ENCODE data around the gene WNT7B.

WNT7B gene

GRCh38 chr22:45911601-45912271 is 65.2 kb downstream of the WNT7B start:
- H3K4me1 ChIP-seq (ENCODE audit: low read length): no peaks in the 10 kb centered on the region
- no peaks in the 10 kb centered on the region for H3K9me3 ChIP-seq (replicated peaks; ENCODE audit: insufficient read depth, low read length)
- no peak overlapping the region for H2AFZ ChIP-seq (ENCODE audit: low read length)
- no peak overlapping the region for H3K4me3 ChIP-seq (ENCODE audit: low read length)
- no peak overlapping the region for H3K27ac ChIP-seq (ENCODE audit: low read length)
- no peaks in the 10 kb centered on the region for H3K9me2 ChIP-seq (replicated peaks; ENCODE audit: insufficient read depth, low read length)
- H3K79me2 ChIP-seq (ENCODE audit: low read length): no peaks in the 10 kb centered on the region
- H4K20me1 ChIP-seq (ENCODE audit: insufficient read depth, low read length): no peaks in the 10 kb centered on the region
- H3K27me3 ChIP-seq (replicated peaks; ENCODE audit: insufficient read depth, low read length): peaks cover 93% of the 10 kb centered on the region
- TF ChIP-seq CTCF (IDR thresholded peaks at IDR 0.05; ENCODE audit: low read length) (no peak), EZH2phosphoT487 (IDR thresholded peaks at IDR 0.05; ENCODE audit: low read length) (no peak), EZH2 (optimal IDR thresholded peaks at IDR 0.05; ENCODE audit: low read depth, low read length) (no peak)
- H3K4me2 ChIP-seq (ENCODE audit: low read depth, low read length): no peak overlapping the region
- DNase-seq: no peak
- no peak overlapping the region for H3K9ac ChIP-seq (ENCODE audit: low read length)
- H3F3A ChIP-seq (ENCODE audit: insufficient read depth, low read length): no peaks in the 10 kb centered on the region
- H3K36me3 ChIP-seq (replicated peaks; ENCODE audit: insufficient read depth, low read length): no peaks in the 10 kb centered on the region

DNA sequence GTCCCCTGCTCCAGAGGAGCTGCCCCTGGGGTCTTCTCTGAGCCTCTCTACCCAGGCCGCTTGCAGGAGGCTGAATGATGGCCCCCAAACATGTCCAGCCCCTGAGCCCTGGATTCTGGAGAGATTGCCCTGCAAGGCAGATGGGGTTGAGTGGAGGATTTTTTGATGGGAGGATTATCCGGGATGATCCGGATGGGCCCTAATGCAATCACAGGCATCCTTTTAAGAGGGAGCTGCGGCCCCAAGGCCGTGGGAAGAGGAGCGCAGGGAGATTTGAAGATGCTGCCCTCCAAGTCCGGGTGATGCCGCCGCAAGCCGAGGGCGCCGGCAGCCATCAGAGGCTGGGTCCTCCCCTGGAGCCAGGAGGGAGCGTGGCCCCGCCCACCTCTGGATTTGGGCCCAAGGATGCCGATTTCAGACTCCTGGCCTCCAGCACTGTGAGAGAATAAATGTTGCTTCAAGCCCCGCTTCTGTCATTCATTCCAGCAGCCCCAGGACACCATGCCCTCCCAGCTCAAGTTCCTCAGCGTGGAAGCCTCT is 66.0 kb downstream of the WNT7B start:
- Histone ChIP-seq H3K9ac (ENCODE audit: low read length) (no peak overlapping the region), H3K4me2 (ENCODE audit: low read depth, low read length) (no peak overlapping the region), H3K4me3 (ENCODE audit: low read length) (no peak overlapping the region), H3K27me3 (replicated peaks; ENCODE audit: insufficient read depth, low read length) (peaks cover 95% of the 10 kb centered on the region), H3K4me1 (ENCODE audit: low read length) (no peaks in the 10 kb centered on the region), H3K9me2 (replicated peaks; ENCODE audit: insufficient read depth, low read length) (no peaks in the 10 kb centered on the region), H3K79me2 (ENCODE audit: low read length) (no peaks in the 10 kb centered on the region), H2AFZ (ENCODE audit: low read length) (no peak overlapping the region), H3K9me3 (replicated peaks; ENCODE audit: insufficient read depth, low read length) (no peaks in the 10 kb centered on the region), H3K36me3 (replicated peaks; ENCODE audit: insufficient read depth, low read length) (no peaks in the 10 kb centered on the region), H3K27ac (ENCODE audit: low read length) (no peak overlapping the region), H3F3A (ENCODE audit: insufficient read depth, low read length) (no peaks in the 10 kb centered on the region), H4K20me1 (ENCODE audit: insufficient read depth, low read length) (no peaks in the 10 kb centered on the region)
- DNase-seq: no peak
- no peak for TF ChIP-seq EZH2 (optimal IDR thresholded peaks at IDR 0.05; ENCODE audit: low read depth, low read length)

DNA sequence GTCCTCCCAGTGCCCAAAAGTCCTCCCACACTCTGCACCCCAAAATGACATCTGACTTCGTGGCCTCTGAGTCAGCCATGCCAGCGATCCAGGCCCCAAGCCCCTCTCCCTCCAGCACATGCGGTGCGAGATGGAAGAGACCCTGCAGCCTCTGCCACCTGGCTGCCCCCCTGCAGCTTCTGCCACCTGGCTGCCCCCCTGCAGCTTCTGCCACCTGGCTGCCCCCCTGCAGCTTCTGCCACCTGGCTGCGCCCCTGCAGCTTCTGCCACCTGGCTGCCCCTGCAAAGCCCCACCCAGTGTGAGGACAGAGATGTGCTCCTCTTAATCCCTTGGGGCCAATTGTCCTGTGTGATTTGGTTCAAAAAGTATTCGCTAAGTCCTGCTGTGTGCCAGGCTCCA is 68.0 kb downstream of the WNT7B start:
- no peaks in the 10 kb centered on the region for H3K9me2 ChIP-seq (replicated peaks; ENCODE audit: insufficient read depth, low read length)
- H3K9me3 ChIP-seq (replicated peaks; ENCODE audit: insufficient read depth, low read length): no peaks in the 10 kb centered on the region
- no peak for DNase-seq
- no peaks in the 10 kb centered on the region for H4K20me1 ChIP-seq (ENCODE audit: insufficient read depth, low read length)
- H3K4me2 ChIP-seq (ENCODE audit: low read depth, low read length): no peak overlapping the region
- no peaks in the 10 kb centered on the region for H3K36me3 ChIP-seq (replicated peaks; ENCODE audit: insufficient read depth, low read length)
- H3K9ac ChIP-seq (ENCODE audit: low read length): no peak overlapping the region
- no peaks in the 10 kb centered on the region for H3K4me1 ChIP-seq (ENCODE audit: low read length)
- no peaks in the 10 kb centered on the region for H3K79me2 ChIP-seq (ENCODE audit: low read length)
- no peak overlapping the region for H3K27ac ChIP-seq (ENCODE audit: low read length)
- H3K27me3 ChIP-seq (replicated peaks; ENCODE audit: insufficient read depth, low read length): peaks cover 100% of the 10 kb centered on the region
- H3F3A ChIP-seq (ENCODE audit: insufficient read depth, low read length): no peaks in the 10 kb centered on the region
- TF ChIP-seq EZH2phosphoT487 (IDR thresholded peaks at IDR 0.05; ENCODE audit: low read length): no peak
- no peak for TF ChIP-seq CTCF (IDR thresholded peaks at IDR 0.05; ENCODE audit: low read length)
- no peak for TF ChIP-seq EZH2 (optimal IDR thresholded peaks at IDR 0.05; ENCODE audit: low read depth, low read length)
- H3K4me3 ChIP-seq (ENCODE audit: low read length): no peak overlapping the region
- H2AFZ ChIP-seq (ENCODE audit: low read length): no peak overlapping the region

DNA sequence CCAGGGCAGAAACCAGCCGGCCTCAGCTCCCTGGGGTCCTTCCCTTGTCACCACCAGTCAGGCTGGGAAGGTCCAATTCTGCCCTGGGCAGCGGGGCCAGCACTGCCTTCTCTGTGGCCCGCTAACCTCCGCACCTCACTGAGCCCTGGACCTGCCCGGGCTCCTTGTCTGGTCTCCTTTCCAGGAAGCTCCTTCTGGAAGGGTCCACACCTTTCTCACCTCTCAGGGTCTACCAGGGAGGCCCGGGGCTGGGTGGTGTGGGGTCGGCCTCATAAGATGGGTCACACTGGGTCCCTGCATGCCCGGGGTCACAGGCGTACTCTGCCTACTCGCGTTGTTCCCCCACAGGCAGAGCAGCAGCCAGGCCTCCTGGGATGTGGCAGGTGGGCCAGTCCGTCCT is 69.0 kb downstream of the WNT7B start:
- Histone ChIP-seq H3K9me3 (replicated peaks; ENCODE audit: insufficient read depth, low read length) (no peaks in the 10 kb centered on the region), H3K79me2 (ENCODE audit: low read length) (no peaks in the 10 kb centered on the region), H3K4me1 (ENCODE audit: low read length) (no peaks in the 10 kb centered on the region), H2AFZ (ENCODE audit: low read length) (no peak overlapping the region), H3K9ac (ENCODE audit: low read length) (no peak overlapping the region), H3K9me2 (replicated peaks; ENCODE audit: insufficient read depth, low read length) (no peaks in the 10 kb centered on the region), H3K27me3 (replicated peaks; ENCODE audit: insufficient read depth, low read length) (peaks cover 100% of the 10 kb centered on the region), H3K4me3 (ENCODE audit: low read length) (no peak overlapping the region), H3F3A (ENCODE audit: insufficient read depth, low read length) (no peaks in the 10 kb centered on the region), H3K27ac (ENCODE audit: low read length) (no peak overlapping the region), H3K36me3 (replicated peaks; ENCODE audit: insufficient read depth, low read length) (no peaks in the 10 kb centered on the region), H4K20me1 (ENCODE audit: insufficient read depth, low read length) (no peaks in the 10 kb centered on the region), H3K4me2 (ENCODE audit: low read depth, low read length) (no peak overlapping the region)
- TF ChIP-seq EZH2 (optimal IDR thresholded peaks at IDR 0.05; ENCODE audit: low read depth, low read length) (no peak), EZH2phosphoT487 (IDR thresholded peaks at IDR 0.05; ENCODE audit: low read length) (no peak), CTCF (IDR thresholded peaks at IDR 0.05; ENCODE audit: low read length) (no peak)
- no peak for DNase-seq

All from MM.1S (cell line).